Subcutaneous abdominal adipose tissue (tissue), 5 donors: ENCODE data around the gene PET100.

ENCODE experiments used
- H3K27ac ChIP-seq: one replicate; pipeline ENCODE4 v1.7.0; 2013; ENCODE audit warnings: low read depth, mild to moderate bottlenecking, inconsistent platforms, low read length, moderate library complexity
- H3K27me3 ChIP-seq, 5 donors: one replicate each; pipeline ENCODE4 v1.7.0; 2013; ENCODE audit warnings: low read length in 5 of 5, inconsistent platforms in 1 of 5; ENCODE audit not compliant: control insufficient read depth in 5 of 5, insufficient read depth in 4 of 5
- H3K36me3 ChIP-seq, 5 donors: one replicate each; pipeline ENCODE4 v1.7.0; 2013; ENCODE audit warnings: low read length in 5 of 5; ENCODE audit not compliant: control insufficient read depth in 5 of 5, insufficient read depth in 5 of 5
- H3K4me1 ChIP-seq, 5 donors: one replicate each; pipeline ENCODE4 v1.7.0; 2013; ENCODE audit warnings: low read length in 5 of 5, mild to moderate bottlenecking in 3 of 5, moderate library complexity in 1 of 5; ENCODE audit not compliant: control insufficient read depth in 5 of 5, insufficient read depth in 5 of 5
- H3K4me3 ChIP-seq, 5 donors: one replicate each; pipeline ENCODE4 v1.7.0; 2013; ENCODE audit warnings: low read length in 5 of 5, low read depth in 1 of 5
- H3K9ac ChIP-seq, 5 donors: one replicate each; pipeline ENCODE4 v1.7.0; 2013; ENCODE audit warnings: low read length in 5 of 5, mild to moderate bottlenecking in 4 of 5, moderate library complexity in 3 of 5
- H3K9me3 ChIP-seq, 5 donors: one replicate each; pipeline ENCODE4 v1.7.0; 2013; ENCODE audit warnings: low read length in 5 of 5; ENCODE audit not compliant: control insufficient read depth in 5 of 5
- donor health status: healthy.
- donor health status: healthy.
- donor health status: healthy.
- donor health status: healthy.
- donor health status: healthy.

The PET100 gene

GRCh38 chr19:7620442-7621412, 8.9 kb upstream of the PET100 start:
- no peak overlapping the region for H3K4me3 ChIP-seq
- H3K27ac ChIP-seq = no peak overlapping the region
- H3K4me1 ChIP-seq = peaks cover 0 to 6% (median 0%) of the 10 kb centered on the region in 5 donors
- no peak overlapping the region for H3K9ac ChIP-seq
- H3K27me3 ChIP-seq = no peaks in the 10 kb centered on the region
- no peaks in the 10 kb centered on the region for H3K9me3 ChIP-seq
- H3K36me3 ChIP-seq = peaks cover 0 to 76% (median 67%) of the 10 kb centered on the region in 5 donors

- Histone ChIP-seq H3K36me3 (peaks cover 0 to 93% (median 79%) of the 10 kb centered on the region in 5 donors), H3K9me3 (no peaks in the 10 kb centered on the region)
Measured at GRCh38 chr19:7622933-7623685, 6.5 kb upstream of the PET100 start.

GRCh38 chr19:7623725-7624603, 5.6 kb upstream of the PET100 start:
- no peak overlapping the region for H3K4me3 ChIP-seq
- peaks cover 0 to 85% (median 75%) of the 10 kb centered on the region in 5 donors for H3K36me3 ChIP-seq
- no peak overlapping the region for H3K27ac ChIP-seq
- H3K27me3 ChIP-seq = no peaks in the 10 kb centered on the region
- H3K9me3 ChIP-seq = no peaks in the 10 kb centered on the region
- peaks cover 2 to 18% (median 16%) of the 10 kb centered on the region in 5 donors for H3K4me1 ChIP-seq
- H3K9ac ChIP-seq = no peak overlapping the region

More at GRCh38 chr19:7622933-7623685, 6.5 kb upstream of the PET100 start:
- Histone ChIP-seq H3K9ac (no peak overlapping the region), H3K4me1 (peaks cover 0 to 11% (median 7%) of the 10 kb centered on the region in 5 donors), H3K27ac (no peak overlapping the region), H3K4me3 (no peak overlapping the region), H3K27me3 (no peaks in the 10 kb centered on the region)

GRCh38 chr19:7624810-7625209, 4.8 kb upstream of the PET100 start:
- H3K4me3 ChIP-seq = no peak overlapping the region
- H3K27me3 ChIP-seq = no peaks in the 10 kb centered on the region
- H3K36me3 ChIP-seq = peaks cover 0 to 78% (median 69%) of the 10 kb centered on the region in 5 donors
- H3K9ac ChIP-seq = no peak overlapping the region
- no peaks in the 10 kb centered on the region for H3K9me3 ChIP-seq
- H3K4me1 ChIP-seq = peaks cover 2 to 22% (median 17%) of the 10 kb centered on the region in 5 donors
- no peak overlapping the region for H3K27ac ChIP-seq

DNA sequence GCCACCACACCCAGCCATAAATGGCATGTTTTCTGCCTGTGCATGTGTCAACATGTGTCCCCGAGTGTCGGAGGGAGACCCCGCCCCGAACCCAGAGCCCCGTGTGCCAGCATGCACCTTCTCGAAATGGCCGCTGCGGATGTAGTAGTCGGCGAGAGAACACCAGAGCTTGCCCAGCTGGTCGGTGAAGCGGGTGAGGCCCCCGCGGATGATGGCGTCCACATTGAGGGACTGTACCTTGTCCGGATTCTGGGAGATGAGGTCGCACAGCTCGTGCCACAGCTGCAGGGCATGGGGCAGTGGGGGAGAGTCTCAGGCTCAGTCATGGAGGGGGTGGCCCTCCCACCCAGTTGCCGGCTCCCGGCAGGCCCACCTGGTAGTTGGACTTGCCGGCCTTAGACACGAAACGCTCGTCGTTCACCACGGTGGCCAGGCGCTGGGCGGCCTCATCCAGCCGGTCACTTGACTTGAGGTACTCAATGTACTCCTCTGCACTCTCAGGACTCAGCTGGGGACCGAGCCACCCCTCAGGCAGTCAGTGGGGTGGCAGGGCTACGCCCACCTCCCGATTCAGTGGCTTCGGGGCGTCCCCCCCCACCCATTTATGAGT, 3.7 kb upstream of the PET100 start:
- Histone ChIP-seq H3K27ac (no peak overlapping the region), H3K4me1 (peaks cover 5 to 32% (median 28%) of the 10 kb centered on the region in 5 donors), H3K9me3 (no peaks in the 10 kb centered on the region), H3K27me3 (no peaks in the 10 kb centered on the region), H3K9ac (no peak overlapping the region), H3K36me3 (peaks cover 0 to 67% (median 58%) of the 10 kb centered on the region in 5 donors), H3K4me3 (no peak overlapping the region)

GRCh38 chr19:7627166-7627565, 2.4 kb upstream of the PET100 start:
- H3K9ac ChIP-seq = no peak overlapping the region
- peaks cover 5 to 34% (median 28%) of the 10 kb centered on the region in 5 donors for H3K4me1 ChIP-seq
- H3K27ac ChIP-seq = no peak overlapping the region
- H3K27me3 ChIP-seq = no peaks in the 10 kb centered on the region
- H3K9me3 ChIP-seq = no peaks in the 10 kb centered on the region
- H3K36me3 ChIP-seq = peaks cover 0 to 61% (median 51%) of the 10 kb centered on the region in 5 donors
- no peak overlapping the region for H3K4me3 ChIP-seq

DNA sequence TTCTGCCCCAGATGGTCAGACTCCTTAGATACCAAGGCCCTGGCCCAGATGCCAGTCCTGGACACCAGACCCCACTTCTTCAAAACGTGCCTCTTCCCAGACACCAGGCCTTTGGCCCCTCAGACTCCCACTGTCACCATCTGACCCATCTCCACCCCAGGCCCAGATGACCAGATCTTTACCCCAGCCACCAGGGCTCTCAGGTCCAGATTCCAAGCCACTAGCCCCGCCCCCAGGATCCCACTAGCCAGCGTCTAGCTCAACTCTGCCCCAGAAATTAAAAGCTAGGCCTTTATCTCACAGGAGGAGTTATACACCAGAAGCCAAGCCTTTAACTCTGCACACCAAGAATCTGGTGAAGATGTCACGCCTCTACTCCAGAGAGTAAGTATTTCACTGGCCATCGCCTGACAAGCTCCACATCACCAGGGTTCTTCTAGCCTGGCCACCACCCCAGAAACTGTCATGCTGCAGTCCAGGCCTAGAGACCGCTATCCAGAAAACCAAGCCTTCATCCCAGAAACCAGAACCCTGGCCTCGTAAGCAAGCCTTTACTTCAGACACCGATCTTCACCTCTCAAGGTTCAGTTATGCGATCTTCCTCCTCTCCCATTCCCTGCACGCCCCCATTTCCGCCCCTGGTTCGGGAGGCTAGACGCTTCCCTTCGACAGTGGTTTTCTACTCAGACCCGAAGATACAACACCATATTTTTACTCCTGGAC, 843 bp upstream of the PET100 start:
- peaks cover 0 to 51% (median 35%) of the 10 kb centered on the region in 5 donors for H3K36me3 ChIP-seq
- H3K9ac ChIP-seq = peak overlapping the region; percentile 87 to 98 (median 93)

GRCh38 chr19:7631577-7631976, 2.0 kb downstream of the PET100 start:
- no peak overlapping the region for H3K4me3 ChIP-seq
- no peak overlapping the region for H3K27ac ChIP-seq
- H3K4me1 ChIP-seq = peaks cover 5 to 34% (median 29%) of the 10 kb centered on the region in 5 donors
- H3K27me3 ChIP-seq = peaks cover 1 to 15% (median 11%) of the 10 kb centered on the region in 5 donors
- H3K9me3 ChIP-seq = no peaks in the 10 kb centered on the region
- H3K36me3 ChIP-seq = peaks cover 0 to 24% (median 11%) of the 10 kb centered on the region in 5 donors
- no peak overlapping the region for H3K9ac ChIP-seq

More for the DNA sequence above, 843 bp upstream of the PET100 start:
- Histone ChIP-seq H3K4me3 (peak overlapping the region; percentile 83 to 100 (median 99)), H3K27me3 (no peaks in the 10 kb centered on the region), H3K27ac (peak overlapping the region; percentile 74), H3K4me1 (peaks cover 5 to 34% (median 28%) of the 10 kb centered on the region in 5 donors), H3K9me3 (no peaks in the 10 kb centered on the region)
